Right lobe of liver (tissue), 6 donors: ENCODE measurements around the gene SMIM44. TPM values are rescaled to one million over a fixed set of nuclear protein-coding genes. Genes with fewer than 3 reads are reported as not detected.

ENCODE experiments used
- ATAC-seq, 4 donors: fragments of 200-7000 bp; cut with Tn5 transposase; one replicate each; pipeline ENCODE4 v1.9.1; 2020; ENCODE audit warnings: mild to moderate bottlenecking in 4 of 4, moderate library complexity in 4 of 4
- DNase-seq, 3 donors: peaks; one replicate each; pipeline ENCODE4 v3.0.0-alpha.2; 2020
- H3K27ac ChIP-seq, 3 donors: fragments of 200-600 bp; one replicate each; pipeline ENCODE4 v1.8.0; 2022
- H3K27me3 ChIP-seq, 2 donors: fragments of 200-600 bp; one replicate each; pipeline ENCODE4 v1.8.0; 2022
- H3K36me3 ChIP-seq, 4 donors: fragments of 200-600 bp; sonication (generic) in 1 of 4; one replicate each; pipeline versions ENCODE4 v1.5.1 to v1.8.0; 2017 to 2022; ENCODE audit warnings: control low read depth in 1 of 4
- H3K4me1 ChIP-seq, 4 donors: fragments of 200-600 bp; sonication (generic) in 1 of 4; one replicate each; pipeline versions ENCODE4 v1.5.1 to v1.8.0; 2017 to 2022; ENCODE audit warnings: control low read depth in 1 of 4
- H3K4me3 ChIP-seq, 3 donors: fragments of 200-600 bp; one replicate each; pipeline ENCODE4 v1.8.0; 2022
- H3K9me3 ChIP-seq, 4 donors: fragments of 200-600 bp; sonication (generic) in 1 of 4; one replicate each; pipeline versions ENCODE4 v1.5.1 to v1.8.0; 2017 to 2022; ENCODE audit warnings: control low read depth in 1 of 4
- CTCF ChIP-seq, 4 donors: fragments of 200-600 bp in 3 of 4; fragments of 450-650 bp in 1 of 4; IDR thresholded peaks; one replicate each; pipeline versions ENCODE4 v1.5.1 to v1.8.0; 2016 to 2022; ENCODE audit warnings: antibody characterized with exemption in 4 of 4, mild to moderate bottlenecking in 2 of 4
- POLR2A ChIP-seq: fragments of 450-650 bp; IDR thresholded peaks from one replicate; pipeline ENCODE4 v1.6.1; 2017; ENCODE audit warnings: antibody characterized with exemption, mild to moderate bottlenecking
- WGBS: methylation state at CpG from one replicate; pipeline ENCODE4 v1.1.6; 2018; ENCODE audit warnings: low coverage, low lambda C conversion rate; ENCODE audit not compliant: insufficient coverage; ENCODE audit errors: missing lambda C conversion rate; 5-methylcytosine and 5-hydroxymethylcytosine counted together
- intact Hi-C, 2 donors: fragments of 100-400 bp; cut with DNase I; formaldehyde crosslinking; loops; one replicate each; pipeline versions ENCODE4 v1.11.2 to v1.14.1; 2022
- total RNA-seq, 6 experiments: library from RNA; depleted of rRNA in 2 of 6; stranded (reverse); fragments of >200 nt in 2 of 6; fragmentation: NEBNext Ultra II Directional in 3 of 6; extraction: Animal tissue kit (Norgen Biotek cat#: 25700) in 3 of 6; gene quantifications; one replicate each; pipeline versions ENCODE4 v1.1.0 to v1.2.4, GENCODE V29; 2016 to 2023
- donor health status: DM: no; HTN: yes; CAD: no.
- donor health status: DM: no; HTN: no; CAD: no.
- donor health status: DM: no; HTN: no; CAD: no.
- donor health status: DM: no; HTN: yes; CAD: no.
- donor health status: DM: no; HTN: yes; CAD: no.

The SMIM44 gene
- total RNA-seq, 6 experiments from 2014 or later, result not detected

DNA sequence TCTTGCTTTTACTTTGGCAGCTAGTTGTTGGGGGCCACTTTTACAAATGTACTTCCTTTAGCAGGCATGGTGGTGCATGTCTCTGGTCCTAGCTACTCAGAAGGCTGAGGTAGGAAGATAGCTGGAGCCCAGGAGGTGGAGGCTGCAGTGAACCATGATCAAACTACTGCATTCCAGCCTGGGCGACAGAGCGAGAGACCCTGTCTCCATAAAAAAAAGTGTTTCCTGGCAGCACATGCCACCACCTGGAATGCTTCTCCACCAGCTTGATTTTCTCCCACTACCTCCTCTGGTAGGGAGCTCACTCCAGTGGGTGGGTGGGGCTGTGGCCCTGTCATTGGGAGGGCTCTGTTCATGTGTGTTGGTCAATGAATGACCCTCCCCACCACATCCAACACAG is 35.4 kb upstream of the SMIM44 start:
- no peaks in the 10 kb centered on the region for H3K27me3 ChIP-seq
- H3K9me3 ChIP-seq, result no peaks in the 10 kb centered on the region
- H3K27ac ChIP-seq, result peak overlapping the region in 1 of 3 donors; percentile 83
- intact Hi-C loops, result no loop called here
- TF ChIP-seq CTCF (IDR thresholded peaks at IDR 0.05) (no peak), POLR2A (no peak)
- DNase-seq (no peak), ATAC-seq (no peak)
- no peak overlapping the region for H3K4me3 ChIP-seq
- H3K4me1 ChIP-seq, result peaks cover 0 to 33% (median 14%) of the 10 kb centered on the region in 4 donors
- peaks cover 0 to 10% (median 0%) of the 10 kb centered on the region in 4 donors for H3K36me3 ChIP-seq
- 92% methylated on average over 2 of the region's 2 CpGs for WGBS

GRCh38 chr19:3518255-3518654 is 35.0 kb upstream of the SMIM44 start:
- peaks cover 0 to 31% (median 14%) of the 10 kb centered on the region in 4 donors for H3K4me1 ChIP-seq
- no peaks in the 10 kb centered on the region for H3K27me3 ChIP-seq
- DNase-seq, result no peak
- H3K4me3 ChIP-seq, result no peak overlapping the region
- TF ChIP-seq CTCF (IDR thresholded peaks at IDR 0.05) (no peak), POLR2A (no peak)
- H3K9me3 ChIP-seq, result no peaks in the 10 kb centered on the region
- 57% methylated on average over 4 of the region's 10 CpGs for WGBS
- intact Hi-C loops, result no loop called here
- peak overlapping the region in 2 of 3 donors; percentile 25 to 83 for H3K27ac ChIP-seq
- ATAC-seq, result no peak
- peaks cover 0 to 8% (median 0%) of the 10 kb centered on the region in 4 donors for H3K36me3 ChIP-seq

- 15% methylated on average over 2 of the region's 2 CpGs for WGBS
- peak overlapping the region; percentile 30 to 83 (median 65) for H3K27ac ChIP-seq
- H3K4me1 ChIP-seq, result peaks cover 0 to 36% (median 17%) of the 10 kb centered on the region in 4 donors
- H3K27me3 ChIP-seq, result no peaks in the 10 kb centered on the region
- peaks cover 0 to 8% (median 0%) of the 10 kb centered on the region in 4 donors for H3K36me3 ChIP-seq
- peak; percentile 31 to 55 (median 50) for ATAC-seq
- intact Hi-C loops, result no loop called here
- no peaks in the 10 kb centered on the region for H3K9me3 ChIP-seq
- no peak for DNase-seq
- H3K4me3 ChIP-seq, result no peak overlapping the region
- TF ChIP-seq CTCF (IDR thresholded peaks at IDR 0.05) (no peak), POLR2A (no peak)
Observed at GRCh38 chr19:3517638-3518037, 34.4 kb upstream of the SMIM44 start.

- Histone ChIP-seq H3K27ac (peak overlapping the region; percentile 30 to 83 (median 65)), H3K9me3 (no peaks in the 10 kb centered on the region), H3K4me1 (peaks cover 0 to 44% (median 20%) of the 10 kb centered on the region in 4 donors), H3K4me3 (no peak overlapping the region), H3K36me3 (peaks cover 0 to 8% (median 0%) of the 10 kb centered on the region in 4 donors), H3K27me3 (no peaks in the 10 kb centered on the region)
- no peak for TF ChIP-seq CTCF (IDR thresholded peaks at IDR 0.05)
- no peak for TF ChIP-seq POLR2A
- 23% methylated on average over 5 of the region's 15 CpGs for WGBS
- ATAC-seq (peak; percentile 79 to 87 (median 82)), DNase-seq (peak; percentile 73 to 91 (median 89))
- intact Hi-C loops, result no loop called here
Observed at GRCh38 chr19:3516675-3517207, 33.5 kb upstream of the SMIM44 start.
